AG09309 (cell line): ENCODE data around the gene SERINC3.
A peak's percentile ranks its signal among the peaks of the same experiment; 100 is the strongest.

Source experiments
- DNase-seq: peaks from one replicate; pipeline ENCODE4 v3.0.0-alpha.2; 2010; ENCODE audit warnings: low read depth
- H3K4me3 ChIP-seq: 2 replicates; pipeline ENCODE4 v1.5.1; 2011; ENCODE audit warnings: mild to moderate bottlenecking, low read depth, low read length, moderate library complexity; ENCODE audit not compliant: control insufficient read depth
- CTCF ChIP-seq: IDR thresholded peaks from 2 replicates; pipeline ENCODE4 v1.5.1; 2011; ENCODE audit warnings: mild to moderate bottlenecking, low read depth, low read length, inconsistent platforms; ENCODE audit not compliant: insufficient read depth, control insufficient read depth; ENCODE audit errors: missing control alignments

Gene SERINC3

GRCh38 chr20:44463466-44463865 lies 58.4 kb downstream of the SERINC3 start:
- no peak for DNase-seq

GRCh38 chr20:44461803-44462174 lies 60.1 kb downstream of the SERINC3 start:
- no peak for DNase-seq
- no peak overlapping the region for H3K4me3 ChIP-seq
- TF ChIP-seq CTCF: no peak

More at GRCh38 chr20:44463466-44463865, 58.4 kb downstream of the SERINC3 start:
- TF ChIP-seq CTCF: no peak
- H3K4me3 ChIP-seq: no peak overlapping the region

GRCh38 chr20:44461142-44461802 lies 60.6 kb downstream of the SERINC3 start:
- no peak for DNase-seq
- TF ChIP-seq CTCF: no peak
- H3K4me3 ChIP-seq: no peak overlapping the region

GRCh38 chr20:44460795-44461141 lies 61.1 kb downstream of the SERINC3 start:
- H3K4me3 ChIP-seq: no peak overlapping the region
- peak; percentile 53 for TF ChIP-seq CTCF
- DNase-seq: no peak

- H3K4me3 ChIP-seq: no peak overlapping the region
- no peak for DNase-seq
- no peak for TF ChIP-seq CTCF
Observed at GRCh38 chr20:44459271-44459670, 62.6 kb downstream of the SERINC3 start.

- no peak for TF ChIP-seq CTCF
- DNase-seq: no peak
- H3K4me3 ChIP-seq: no peak overlapping the region
Observed at GRCh38 chr20:44457016-44457415, 64.9 kb downstream of the SERINC3 start.

- DNase-seq: no peak
- no peak overlapping the region for H3K4me3 ChIP-seq
- no peak for TF ChIP-seq CTCF
Observed at GRCh38 chr20:44456611-44457010, 65.3 kb downstream of the SERINC3 start.
